Measurements from ENCODE around the gene ATG2B.

- TF ChIP-seq CTCF (tag by site-specific recombination; IDR thresholded peaks at IDR 0.05) (no peak), ZNF830 (tag by site-specific recombination; IDR thresholded peaks at IDR 0.05; ENCODE audit: low read depth) (no peak), ZNF138 (tag by site-specific recombination; IDR thresholded peaks at IDR 0.05; ENCODE audit: borderline replicate concordance) (no peak), HIC1 (tag by site-specific recombination; IDR thresholded peaks at IDR 0.05) (no peak), ZNF324 (tag by site-specific recombination; IDR thresholded peaks at IDR 0.05) (no peak), ZNF501 (tag by site-specific recombination; IDR thresholded peaks at IDR 0.05) (no peak), SP2 (tag by site-specific recombination; IDR thresholded peaks at IDR 0.05) (no peak), SETDB1 (IDR thresholded peaks at IDR 0.05; ENCODE audit: insufficient read length, low read length) (no peak), ZNF23 (tag by site-specific recombination; IDR thresholded peaks at IDR 0.05; ENCODE audit: borderline replicate concordance) (no peak), ZFP37 (tag by site-specific recombination; IDR thresholded peaks at IDR 0.05) (no peak), GLI2 (tag by site-specific recombination; IDR thresholded peaks at IDR 0.05; ENCODE audit: borderline replicate concordance, low read depth) (no peak), ZBTB6 (tag by site-specific recombination; IDR thresholded peaks at IDR 0.05) (no peak), ZNF350 (tag by site-specific recombination; IDR thresholded peaks at IDR 0.05) (no peak)
Observed at GRCh38 chr14:96238676-96239265, 124.4 kb downstream of the ATG2B start.

Measured in HEK293 (cell line).